Measurements from ENCODE around the gene POMGNT2.

DNA sequence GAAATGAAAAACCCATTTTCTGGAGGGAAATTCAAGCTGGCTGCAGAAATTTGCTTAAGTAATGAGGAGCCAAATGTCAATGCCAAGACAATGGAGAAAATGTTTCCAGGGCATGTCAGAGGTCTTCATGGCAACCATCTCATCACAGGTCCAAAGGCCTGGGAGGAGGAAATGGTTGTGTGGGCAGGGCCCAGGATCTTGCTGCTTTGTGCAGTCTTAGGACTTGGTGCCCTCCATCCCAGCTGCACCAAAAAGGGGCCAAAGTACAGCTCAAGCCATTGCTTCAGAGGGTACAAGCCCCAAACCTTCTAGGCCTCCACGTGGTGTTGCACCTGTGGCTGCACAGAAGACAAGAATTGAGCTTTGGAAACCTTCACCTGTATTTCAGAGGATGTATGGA lies 59.3 kb downstream of the POMGNT2 start:
- TF ChIP-seq, protein P1, sequence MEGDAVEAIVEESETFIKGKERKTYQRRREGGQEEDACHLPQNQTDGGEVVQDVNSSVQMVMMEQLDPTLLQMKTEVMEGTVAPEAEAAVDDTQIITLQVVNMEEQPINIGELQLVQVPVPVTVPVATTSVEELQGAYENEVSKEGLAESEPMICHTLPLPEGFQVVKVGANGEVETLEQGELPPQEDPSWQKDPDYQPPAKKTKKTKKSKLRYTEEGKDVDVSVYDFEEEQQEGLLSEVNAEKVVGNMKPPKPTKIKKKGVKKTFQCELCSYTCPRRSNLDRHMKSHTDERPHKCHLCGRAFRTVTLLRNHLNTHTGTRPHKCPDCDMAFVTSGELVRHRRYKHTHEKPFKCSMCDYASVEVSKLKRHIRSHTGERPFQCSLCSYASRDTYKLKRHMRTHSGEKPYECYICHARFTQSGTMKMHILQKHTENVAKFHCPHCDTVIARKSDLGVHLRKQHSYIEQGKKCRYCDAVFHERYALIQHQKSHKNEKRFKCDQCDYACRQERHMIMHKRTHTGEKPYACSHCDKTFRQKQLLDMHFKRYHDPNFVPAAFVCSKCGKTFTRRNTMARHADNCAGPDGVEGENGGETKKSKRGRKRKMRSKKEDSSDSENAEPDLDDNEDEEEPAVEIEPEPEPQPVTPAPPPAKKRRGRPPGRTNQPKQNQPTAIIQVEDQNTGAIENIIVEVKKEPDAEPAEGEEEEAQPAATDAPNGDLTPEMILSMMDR (IDR thresholded peaks at IDR 0.05), result no peak
- no peak for TF ChIP-seq POLR2A (IDR thresholded peaks at IDR 0.05)

Data from body of pancreas (tissue), 4 donors.